HepG2 (cell line): ENCODE measurements around the gene CELF2. TPM values are rescaled to one million over a fixed set of nuclear protein-coding genes. Genes with fewer than 3 reads are reported as not detected.

Experiments
- ATAC-seq: fragments of 200-7000 bp; cut with Tn5 transposase; 3 replicates; pipeline ENCODE4 v1.9.1; 2020; ENCODE audit warnings: mild to moderate bottlenecking, moderate library complexity
- BruUV-seq: library from RNA; stranded (reverse); fragments of 400-500 nt; replicated peaks from 2 replicates; lab custom pipeline; 2021; lab: Mats Ljungman, UMichigan
- CTCF ChIA-PET: fragments of 300-600 bp; formaldehyde crosslinking; extraction: SDS; loops from one replicate; lab custom pipeline; 2021; ENCODE audit warnings: low total read pairs, inconsistent platforms, low intra/inter-chr PET ratio; lab: Yijun Ruan, JAX
- POLR2A ChIA-PET: fragments of 350-600 bp; sonication (Branson Sonifier 250); formaldehyde crosslinking; loops from one replicate; lab custom pipeline; 2020; ENCODE audit warnings: antibody characterized with exemption, inconsistent platforms; lab: Yijun Ruan, JAX
- DNase-seq: peaks from one replicate; pipeline ENCODE4 v3.0.0-alpha.2; 2015; ENCODE audit warnings: low spot score
- FAIRE-seq: peaks from 3 replicates; lab custom pipeline; 2011; peaks lifted over from hg19 to GRCh38; lab: Jason Lieb, UNC
- H2AFZ ChIP-seq: one replicate; pipeline ENCODE4 v1.6.1; 2011; ENCODE audit warnings: low read length, inconsistent platforms
- H3K27ac ChIP-seq: fragments of 300-600 bp; 3 replicates; pipeline ENCODE4 v1.8.0; 2011; ENCODE audit warnings: mixed run types, mild to moderate bottlenecking, mixed read lengths, low read length, inconsistent platforms; ENCODE audit not compliant: insufficient read depth; ENCODE audit errors: extremely low read length
- H3K27me3 ChIP-seq, 2 experiments: fragments of 200-600 bp in 1 of 2; 2 replicates in 1 of 2; 3 replicates in 1 of 2; pipeline versions ENCODE4 v1.6.0 to v1.8.0; 2011; ENCODE audit warnings: low read length in 2 of 2, mild to moderate bottlenecking in 2 of 2, moderate library complexity in 2 of 2, inconsistent platforms in 1 of 2; ENCODE audit not compliant: insufficient read depth in 2 of 2, control insufficient read depth in 1 of 2
- H3K36me3 ChIP-seq, 2 experiments: fragments of 200-600 bp in 1 of 2; replicated peaks in 1 of 2; 2 replicates in 1 of 2; 3 replicates in 1 of 2; pipeline versions ENCODE4 v1.5.1 to v1.8.0; 2011; ENCODE audit warnings: low read length in 2 of 2, inconsistent platforms in 1 of 2; ENCODE audit not compliant: insufficient read depth in 2 of 2, control insufficient read depth in 1 of 2
- H3K4me1 ChIP-seq: 2 replicates; pipeline ENCODE4 v1.5.1; 2012; ENCODE audit warnings: low read length, inconsistent platforms; ENCODE audit not compliant: insufficient read depth
- H3K4me2 ChIP-seq: 2 replicates; pipeline ENCODE4 v1.6.0; 2011; ENCODE audit warnings: low read depth, low read length, inconsistent platforms
- H3K4me3 ChIP-seq, 3 experiments: fragments of 200-600 bp in 1 of 3; sonication (generic), shearing (Covaris generic) in 1 of 3; replicated peaks in 1 of 3; 2 replicates each; pipeline ENCODE4 v1.5.1; 2011 to 2016; ENCODE audit warnings: low read length in 3 of 3, inconsistent platforms in 2 of 3, low read depth in 2 of 3, mild to moderate bottlenecking in 2 of 3, control low read depth in 1 of 3, mixed read lengths in 1 of 3; ENCODE audit not compliant: insufficient read depth in 1 of 3
- H3K79me2 ChIP-seq: one replicate; pipeline ENCODE4 v1.6.1; 2011; ENCODE audit warnings: low read length, inconsistent platforms; ENCODE audit not compliant: insufficient read depth
- H3K9ac ChIP-seq: 2 replicates; pipeline ENCODE4 v1.6.0; 2011; ENCODE audit warnings: mild to moderate bottlenecking, low read depth, low read length, inconsistent platforms; ENCODE audit not compliant: insufficient read depth
- H3K9me3 ChIP-seq: 2 replicates; pipeline ENCODE4 v1.5.1; 2012; ENCODE audit warnings: mild to moderate bottlenecking, low read length
- H4K20me1 ChIP-seq: 2 replicates; pipeline ENCODE4 v1.6.0; 2011; ENCODE audit warnings: inconsistent platforms, mild to moderate bottlenecking, low read length, moderate library complexity; ENCODE audit not compliant: insufficient read depth
- ARNTL ChIP-seq: sonication (generic); formaldehyde crosslinking; IDR thresholded peaks from 2 replicates; pipeline ENCODE4 v1.4.0; 2020; ENCODE audit warnings: mild to moderate bottlenecking, missing genetic modification reagents
- CREB3 ChIP-seq: sonication (generic); formaldehyde crosslinking; IDR thresholded peaks from 2 replicates; pipeline ENCODE4 v1.5.0; 2020; ENCODE audit warnings: missing genetic modification reagents
- U2AF2 ChIP-seq: fragments of 200-400 bp; formaldehyde crosslinking; IDR thresholded peaks from 2 replicates; pipeline ENCODE4 v1.6.1; 2017; ENCODE audit warnings: low read depth, mild to moderate bottlenecking, low read length
- ZBTB42 ChIP-seq: sonication (generic); formaldehyde crosslinking; IDR thresholded peaks from 2 replicates; pipeline ENCODE4 v1.5.0; 2020; ENCODE audit warnings: mild to moderate bottlenecking, missing genetic modification reagents
- ZNF687 ChIP-seq: sonication (generic); formaldehyde crosslinking; IDR thresholded peaks from 2 replicates; pipeline ENCODE4 v1.5.1; 2020; ENCODE audit warnings: mild to moderate bottlenecking, missing genetic modification reagents, moderate library complexity
- WGBS: methylation state at CpG from one replicate; pipeline ENCODE4 v1.1.6; 2017; ENCODE audit warnings: low lambda C conversion rate; 5-methylcytosine and 5-hydroxymethylcytosine counted together
- in situ Hi-C: cut with HindIII; loops from 2 replicates; pipeline ENCODE4 v1.10.0; 2017; ENCODE audit warnings: low pct_unique_long_range_greater_than_20kb; ENCODE audit not compliant: extremely low pct_ligation_motif_present
- intact Hi-C: fragments of 100-400 bp; cut with micrococcal nuclease; formaldehyde crosslinking; loops from one replicate; pipeline ENCODE4 v1.10.0; 2022; ENCODE audit not compliant: unreplicated experiment
- polyA plus RNA-seq, 8 experiments: library from polyadenylated mRNA; depleted of rRNA in 3 of 8; stranded (reverse) in 7 of 8; unstranded in 1 of 8; fragments of >200 nt; fragmentation: Illumina TruSeq in 4 of 8; extraction: Trizol in 4 of 8; gene quantifications; 2 replicates each; pipeline versions ENCODE4 v1.2.1 to v1.2.3, GENCODE V29; 2011 to 2016; ENCODE audit warnings: low read depth in 4 of 8, missing spikeins in 1 of 8, mixed read lengths in 1 of 8; ENCODE audit not compliant: insufficient read depth in 1 of 8
- total RNA-seq, 5 experiments: library from RNA; depleted of rRNA; stranded (reverse); fragments of >200 nt; fragmentation: Illumina TruSeq; extraction: Trizol; gene quantifications; 2 replicates each; pipeline ENCODE4 v1.2.3, GENCODE V29; 2016; ENCODE audit warnings: low read depth in 1 of 5

The CELF2 gene
- total and polyA plus RNA-seq, 2 of the 13 experiments (the other 11 are each of a cell fraction or from before 2014, with no cell fraction given), result not detected

GRCh38 chr10:11150879-11151415 lies 133.3 kb downstream of the CELF2 start:
- no TSS peak for BruUV-seq
- H3K36me3 ChIP-seq, result no peaks in the 10 kb centered on the region
- peaks cover 0 to 21% of the 10 kb centered on the region in 2 experiments; a peak in 1 of 5 replicates for H3K27me3 ChIP-seq
- H3K9me3 ChIP-seq, result no peaks in the 10 kb centered on the region
- H3K4me1 ChIP-seq, result no peaks in the 10 kb centered on the region
- no peak overlapping the region for H2AFZ ChIP-seq
- intact Hi-C loops (no loop called here), in situ Hi-C loops (no loop called here)
- no peak overlapping the region for H3K9ac ChIP-seq
- ATAC-seq (no peak), FAIRE-seq (no peak), DNase-seq (no peak)
- no peak overlapping the region for H3K4me3 ChIP-seq
- WGBS, result 9% methylated on average over 5 of the region's 5 CpGs
- no peak overlapping the region for H3K27ac ChIP-seq
- no peaks in the 10 kb centered on the region for H4K20me1 ChIP-seq
- no peaks in the 10 kb centered on the region for H3K79me2 ChIP-seq
- no peak overlapping the region for H3K4me2 ChIP-seq
- TF ChIP-seq ZBTB42 (CRISPR knock-in tag), result no peak
- no peak for TF ChIP-seq CREB3 (CRISPR knock-in tag)
- TF ChIP-seq ZNF687 (CRISPR knock-in tag), result no peak
- TF ChIP-seq U2AF2, result no peak
- TF ChIP-seq ARNTL (CRISPR knock-in tag), result no peak
- CTCF ChIA-PET, result no interaction called here
- POLR2A ChIA-PET, result no interaction called here
